SH-SY5Y (cell line): Measurements from ENCODE around the gene DLGAP1.

Source experiments
- GATA2 ChIP-seq: IDR thresholded peaks from 2 replicates; pipeline ENCODE4 v1.6.1; 2011; ENCODE audit warnings: mild to moderate bottlenecking, low read depth, low read length
- GATA3 ChIP-seq: IDR thresholded peaks from 2 replicates; pipeline ENCODE4 v1.6.1; 2011; ENCODE audit warnings: low read depth, mild to moderate bottlenecking, low read length, moderate library complexity

DNA sequence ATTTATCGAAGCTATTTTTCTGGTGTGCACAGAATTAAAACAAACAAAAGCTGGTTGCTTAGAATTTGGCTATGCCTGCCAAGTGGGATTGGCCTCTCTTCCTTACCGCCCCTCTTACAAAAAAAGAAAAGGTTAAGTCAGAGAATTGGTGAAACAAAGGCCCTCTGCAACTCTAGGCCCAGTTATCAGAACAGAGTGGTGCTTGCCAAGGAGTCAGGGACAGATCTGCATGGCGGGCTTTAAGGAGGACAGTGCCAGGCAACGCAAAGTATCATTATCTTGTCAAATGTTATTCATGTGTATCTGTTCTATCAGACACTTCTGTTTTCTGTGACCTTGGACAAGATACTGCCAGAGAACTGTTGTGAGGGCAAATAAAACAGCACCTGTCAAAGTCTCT, 926.9 kb downstream of the DLGAP1 start:
- TF ChIP-seq GATA2: no peak
- no peak for TF ChIP-seq GATA3
